NOMO-1 treated with DMSO at 0.1 percent for 48 hours (cell line): Measurements from ENCODE around the gene LIFR.
"Not testable (repeated sequence)": the region's sequence is repeated elsewhere in the genome, so short reads cannot be mapped to it uniquely, and the experiment has no call there.

Source experiments
- DNase-seq: peaks from one replicate; lab custom pipeline; 2025; ENCODE audit not compliant: unreplicated experiment; lab: John Stamatoyannopoulos, UW

The LIFR gene

GRCh38 chr5:38582975-38583319 is 26.5 kb upstream of the LIFR start:
- no peak for DNase-seq

- no peak for DNase-seq
Measured at GRCh38 chr5:38582293-38582974, 26.0 kb upstream of the LIFR start.

GRCh38 chr5:38581597-38581996 is 25.2 kb upstream of the LIFR start:
- no peak for DNase-seq

- DNase-seq, result no peak
Measured at GRCh38 chr5:38579105-38579504, 22.7 kb upstream of the LIFR start.

GRCh38 chr5:38576961-38577684 is 20.7 kb upstream of the LIFR start:
- no peak for DNase-seq

- no peak for DNase-seq
Measured at GRCh38 chr5:38576442-38576841, 20.0 kb upstream of the LIFR start.

GRCh38 chr5:38575476-38575875 is 19.0 kb upstream of the LIFR start:
- no peak for DNase-seq

- DNase-seq, result no peak
Measured at GRCh38 chr5:38574009-38574408, 17.6 kb upstream of the LIFR start.

- no peak for DNase-seq
Measured at GRCh38 chr5:38573521-38573920, 17.1 kb upstream of the LIFR start.

GRCh38 chr5:38569180-38569579 is 12.7 kb upstream of the LIFR start:
- DNase-seq, result no peak

GRCh38 chr5:38567306-38567705 is 10.9 kb upstream of the LIFR start:
- DNase-seq, result not testable (repeated sequence)

- no peak for DNase-seq
Measured at GRCh38 chr5:38563624-38564023, 7.2 kb upstream of the LIFR start.

GRCh38 chr5:38562444-38563210 is 6.2 kb upstream of the LIFR start:
- no peak for DNase-seq

- no peak for DNase-seq
Measured at GRCh38 chr5:38559428-38559827, 3.0 kb upstream of the LIFR start.

GRCh38 chr5:38557792-38558191 is 1.3 kb upstream of the LIFR start:
- no peak for DNase-seq

- no peak for DNase-seq
Measured at GRCh38 chr5:38557308-38557710, 863 bp upstream of the LIFR start.

- DNase-seq, result no peak
Measured at GRCh38 chr5:38556088-38556598, 303 bp downstream of the LIFR start.

GRCh38 chr5:38555354-38556087 is 925 bp downstream of the LIFR start:
- no peak for DNase-seq

GRCh38 chr5:38554861-38555260 is 1.6 kb downstream of the LIFR start:
- DNase-seq, result no peak

- no peak for DNase-seq
Measured at GRCh38 chr5:38554403-38554802, 2.0 kb downstream of the LIFR start.

GRCh38 chr5:38553001-38553521 is 3.4 kb downstream of the LIFR start:
- no peak for DNase-seq
